GM23248 (cell line): ENCODE measurements around the gene DPT. TPM values are rescaled to one million over a fixed set of nuclear protein-coding genes. Genes with fewer than 3 reads are reported as not detected.
A peak's percentile ranks its signal among the peaks of the same experiment; 100 is the strongest.

Experiments used
- DNase-seq: peaks from one replicate; pipeline ENCODE4 v3.0.0-alpha.2; 2015
- H2AFZ ChIP-seq: fragments of 200-600 bp; sonication (generic); 2 replicates; pipeline ENCODE4 v1.6.1; 2016; ENCODE audit warnings: antibody characterized with exemption
- H3F3A ChIP-seq: fragments of 200-600 bp; sonication (generic); 2 replicates; pipeline ENCODE4 v1.6.1; 2016; ENCODE audit warnings: mild to moderate bottlenecking, antibody characterized with exemption, mixed run types; ENCODE audit not compliant: insufficient read depth
- H3K27ac ChIP-seq: fragments of 200-600 bp; sonication (generic); 2 replicates; pipeline ENCODE4 v1.5.1; 2016; ENCODE audit warnings: mild to moderate bottlenecking
- H3K27me3 ChIP-seq: fragments of 200-600 bp; sonication (generic); replicated peaks from 2 replicates; pipeline ENCODE4 v1.6.1; 2016; ENCODE audit warnings: mild to moderate bottlenecking; ENCODE audit not compliant: insufficient read depth
- H3K36me3 ChIP-seq: fragments of 200-600 bp; sonication (generic); 2 replicates; pipeline ENCODE4 v1.6.1; 2016; ENCODE audit warnings: low read depth, mild to moderate bottlenecking
- H3K4me1 ChIP-seq: fragments of 200-600 bp; sonication (generic); 2 replicates; pipeline ENCODE4 v1.6.1; 2016; ENCODE audit warnings: mild to moderate bottlenecking; ENCODE audit not compliant: insufficient read depth
- H3K4me2 ChIP-seq: fragments of 200-600 bp; sonication (generic); one replicate; pipeline ENCODE4 v1.6.1; 2016; ENCODE audit warnings: mild to moderate bottlenecking; ENCODE audit not compliant: unreplicated experiment
- H3K4me3 ChIP-seq: fragments of 200-600 bp; sonication (generic); 2 replicates; pipeline ENCODE4 v1.5.1; 2016; ENCODE audit warnings: mild to moderate bottlenecking
- H3K79me2 ChIP-seq: fragments of 200-600 bp; sonication (generic); 2 replicates; pipeline ENCODE4 v1.6.1; 2016; ENCODE audit warnings: mild to moderate bottlenecking; ENCODE audit not compliant: insufficient read depth
- H3K9ac ChIP-seq: fragments of 200-600 bp; sonication (generic); 2 replicates; pipeline ENCODE4 v1.6.1; 2016; ENCODE audit warnings: mild to moderate bottlenecking
- H3K9me2 ChIP-seq: fragments of 200-600 bp; sonication (generic); 2 replicates; pipeline ENCODE4 v1.6.1; 2016; ENCODE audit warnings: mixed run types, mild to moderate bottlenecking, moderate library complexity; ENCODE audit not compliant: insufficient read depth
- H3K9me3 ChIP-seq: fragments of 200-600 bp; sonication (generic); one replicate; pipeline ENCODE4 v1.6.1; 2017; ENCODE audit warnings: low read depth
- H4K20me1 ChIP-seq: fragments of 200-600 bp; sonication (generic); 2 replicates; pipeline ENCODE4 v1.6.0; 2016; ENCODE audit not compliant: insufficient read depth
- EZH2 ChIP-seq: fragments of 200-600 bp; sonication (generic); IDR thresholded peaks from 2 replicates; pipeline ENCODE4 v1.6.1; 2018; ENCODE audit warnings: antibody characterized with exemption, mild to moderate bottlenecking; ENCODE audit not compliant: insufficient read depth, poor library complexity, severe bottlenecking
- EZH2phosphoT487 ChIP-seq: fragments of 200-600 bp; sonication (generic); IDR thresholded peaks from 2 replicates; pipeline ENCODE4 v1.6.1; 2018; ENCODE audit warnings: antibody characterized with exemption, moderate library complexity, mild to moderate bottlenecking, low read depth; ENCODE audit not compliant: insufficient read depth
- WGBS, 2 experiments: methylation state at CpG; one replicate each; pipeline ENCODE4 v1.1.6; 2015 to 2017; ENCODE audit warnings: low lambda C conversion rate in 2 of 2, low coverage in 1 of 2; ENCODE audit errors: missing lambda C conversion rate in 2 of 2; 5-methylcytosine and 5-hydroxymethylcytosine counted together
- in situ Hi-C: fragments of 300-500 bp; cut with MboI; formaldehyde crosslinking; loops from 2 replicates; pipeline ENCODE4 v1.15.0; 2020
- polyA plus RNA-seq: library from polyadenylated mRNA; unstranded; fragments of >200 nt; fragmentation: Nextera tagmentation; extraction: Ambion mirVana; gene quantifications from 2 replicates; pipeline ENCODE4 v1.2.1, GENCODE V29; 2016
- total RNA-seq: library from RNA; depleted of rRNA; stranded (reverse); fragments of >200 nt; shearing (Covaris generic); gene quantifications from 2 replicates; pipeline ENCODE4 v1.2.3, GENCODE V29; 2014

The DPT gene
- total and polyA plus RNA-seq, 2 experiments from 2014 or later = 14.9 to 20.0 TPM

GRCh38 chr1:168692472-168692871 lies 36.5 kb downstream of the DPT start:
- Histone ChIP-seq H3K27ac (no peak overlapping the region), H3K9ac (no peak overlapping the region), H2AFZ (no peak overlapping the region), H3K36me3 (no peaks in the 10 kb centered on the region), H3K79me2 (no peaks in the 10 kb centered on the region), H3K4me3 (no peak overlapping the region), H3K27me3 (no peaks in the 10 kb centered on the region), H3K9me2 (no peaks in the 10 kb centered on the region), H3K4me2 (no peak overlapping the region), H3K9me3 (no peaks in the 10 kb centered on the region), H3F3A (no peaks in the 10 kb centered on the region; the same call in 1 of the 2 replicates), H4K20me1 (no peaks in the 10 kb centered on the region), H3K4me1 (peaks cover 11% of the 10 kb centered on the region)
- TF ChIP-seq EZH2phosphoT487 = no peak
- no peak for TF ChIP-seq EZH2
- WGBS, 2 experiments = 79 to 90% methylated on average over 3 of the region's 3 CpGs
- in situ Hi-C loops = no loop called here
- no peak for DNase-seq

DNA sequence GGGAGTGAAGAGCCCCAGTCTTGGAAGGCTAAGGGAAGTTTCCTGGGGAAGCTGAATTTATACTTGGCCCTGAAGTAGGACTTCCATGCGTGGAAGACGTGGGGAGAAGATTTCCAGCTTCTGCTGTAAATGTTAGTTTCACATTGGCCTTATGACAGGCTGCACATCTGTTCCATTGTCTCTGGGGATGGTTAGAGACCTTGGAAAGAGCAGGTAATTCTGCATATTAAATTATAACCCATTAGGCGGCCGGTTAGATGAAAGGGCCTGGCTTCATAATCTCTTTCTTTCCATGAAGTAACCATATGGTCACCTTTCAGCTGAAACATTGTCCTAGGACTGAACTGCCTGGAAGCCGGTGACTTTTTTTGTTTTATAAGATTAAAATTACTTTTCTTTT lies 37.5 kb downstream of the DPT start:
- no peaks in the 10 kb centered on the region for H4K20me1 ChIP-seq
- no peaks in the 10 kb centered on the region for H3K36me3 ChIP-seq
- no peak overlapping the region for H2AFZ ChIP-seq
- H3K9me3 ChIP-seq = no peaks in the 10 kb centered on the region
- H3K9ac ChIP-seq = no peak overlapping the region
- H3K4me2 ChIP-seq = no peak overlapping the region
- no peaks in the 10 kb centered on the region for H3K27me3 ChIP-seq
- no peak overlapping the region for H3K4me3 ChIP-seq
- H3F3A ChIP-seq = no peaks in the 10 kb centered on the region; the same call in 1 of the 2 replicates
- peaks cover 10% of the 10 kb centered on the region for H3K4me1 ChIP-seq
- TF ChIP-seq EZH2phosphoT487 (no peak), EZH2 (no peak)
- 74 to 77% methylated on average over 5 of the region's 5 CpGs for WGBS, 2 experiments
- H3K27ac ChIP-seq = no peak overlapping the region
- in situ Hi-C loops = no loop called here
- H3K79me2 ChIP-seq = no peaks in the 10 kb centered on the region
- no peaks in the 10 kb centered on the region for H3K9me2 ChIP-seq
- DNase-seq = no peak

GRCh38 chr1:168689726-168690602 lies 39.0 kb downstream of the DPT start:
- Histone ChIP-seq H4K20me1 (no peaks in the 10 kb centered on the region), H3K9me2 (no peaks in the 10 kb centered on the region), H3K27ac (peak overlapping the region; percentile 15; the same call in 1 of the 2 replicates), H3K9me3 (no peaks in the 10 kb centered on the region), H3K27me3 (no peaks in the 10 kb centered on the region), H3K4me2 (peak overlapping the region; percentile 61), H3K4me1 (peaks cover 10% of the 10 kb centered on the region), H3F3A (no peaks in the 10 kb centered on the region; the same call in 1 of the 2 replicates), H2AFZ (no peak overlapping the region), H3K9ac (no peak overlapping the region), H3K79me2 (no peaks in the 10 kb centered on the region), H3K36me3 (no peaks in the 10 kb centered on the region), H3K4me3 (no peak overlapping the region)
- 30 to 34% methylated on average over 8 of the region's 8 CpGs for WGBS, 2 experiments
- DNase-seq = peak; percentile 88
- in situ Hi-C loops = no loop called here
- TF ChIP-seq EZH2phosphoT487 (no peak), EZH2 (no peak)

GRCh38 chr1:168689327-168689657 lies 39.7 kb downstream of the DPT start:
- H3K27me3 ChIP-seq = no peaks in the 10 kb centered on the region
- H4K20me1 ChIP-seq = no peaks in the 10 kb centered on the region
- no peak overlapping the region for H3K9ac ChIP-seq
- H3K9me3 ChIP-seq = no peaks in the 10 kb centered on the region
- H3K9me2 ChIP-seq = no peaks in the 10 kb centered on the region
- H3K4me3 ChIP-seq = no peak overlapping the region
- H3K79me2 ChIP-seq = no peaks in the 10 kb centered on the region
- H3K36me3 ChIP-seq = no peaks in the 10 kb centered on the region
- H3F3A ChIP-seq = no peaks in the 10 kb centered on the region; the same call in 1 of the 2 replicates
- H2AFZ ChIP-seq = no peak overlapping the region
- DNase-seq = no peak
- no peak overlapping the region for H3K27ac ChIP-seq
- in situ Hi-C loops = no loop called here
- no peak overlapping the region for H3K4me2 ChIP-seq
- peaks cover 10% of the 10 kb centered on the region for H3K4me1 ChIP-seq
- no peak for TF ChIP-seq EZH2phosphoT487
- TF ChIP-seq EZH2 = no peak
- WGBS, 2 experiments = 86 to 100% methylated on average over 2 of the region's 2 CpGs
